Heart right ventricle (tissue), 16 donors: Measurements from ENCODE around the gene NXPH4. TPM values are rescaled to one million over a fixed set of nuclear protein-coding genes. Genes with fewer than 3 reads are reported as not detected.

Source experiments
- ATAC-seq, 8 donors: fragments of 200-7000 bp; cut with Tn5 transposase; one replicate each; pipeline ENCODE4 v1.9.1; 2020; ENCODE audit warnings: mild to moderate bottlenecking in 8 of 8, moderate library complexity in 8 of 8, moderate number of reproducible peaks in 1 of 8
- DNase-seq, 2 donors: peaks; one replicate each; pipeline ENCODE4 v3.0.0-alpha.2; 2020
- H3K27ac ChIP-seq, 10 donors: fragments of 200-600 bp; sonication (generic) in 2 of 10; one replicate each; pipeline versions ENCODE4 v1.5.0 to v1.8.0; 2020 to 2022; ENCODE audit warnings: mild to moderate bottlenecking in 3 of 10
- H3K27me3 ChIP-seq, 7 donors: fragments of 200-600 bp; one replicate each; pipeline ENCODE4 v1.8.0; 2021 to 2022; ENCODE audit warnings: mild to moderate bottlenecking in 2 of 7
- H3K36me3 ChIP-seq, 9 donors: fragments of 200-600 bp; sonication (generic) in 1 of 9; one replicate each; pipeline versions ENCODE4 v1.5.0 to v1.8.0; 2020 to 2022; ENCODE audit warnings: mild to moderate bottlenecking in 2 of 9
- H3K4me1 ChIP-seq, 9 donors: fragments of 200-600 bp; sonication (generic) in 1 of 9; one replicate each; pipeline versions ENCODE4 v1.5.0 to v1.8.0; 2020 to 2022; ENCODE audit warnings: mild to moderate bottlenecking in 4 of 9
- H3K4me3 ChIP-seq, 10 donors: fragments of 200-600 bp; sonication (generic) in 2 of 10; one replicate each; pipeline versions ENCODE4 v1.5.0 to v1.8.0; 2020 to 2022; ENCODE audit warnings: mild to moderate bottlenecking in 7 of 10, moderate library complexity in 2 of 10
- H3K9me3 ChIP-seq, 11 donors: fragments of 200-600 bp in 10 of 11; sonication (generic) in 2 of 11; one replicate each; pipeline versions ENCODE4 v1.5.0 to v1.8.0; 2013 to 2022; ENCODE audit warnings: mild to moderate bottlenecking in 2 of 11, control low read depth in 1 of 11, moderate library complexity in 1 of 11
- CTCF ChIP-seq, 9 donors: fragments of 200-600 bp; sonication (generic) in 2 of 9; IDR thresholded peaks; one replicate each; pipeline versions ENCODE4 v1.5.0 to v1.8.0; 2021 to 2022; ENCODE audit warnings: antibody characterized with exemption in 9 of 9, mild to moderate bottlenecking in 5 of 9, moderate library complexity in 1 of 9
- WGBS, 2 donors: extraction: QIAGEN DNeasy Blood & Tissue Kit; methylation state at CpG; one replicate each; pipeline ENCODE4 v1.1.7; 2013; ENCODE audit warnings: inconsistent platforms in 1 of 2; 5-methylcytosine and 5-hydroxymethylcytosine counted together
- intact Hi-C, 10 donors: fragments of 100-400 bp; cut with DNase I; formaldehyde crosslinking; loops; one replicate each; pipeline versions ENCODE4 v1.11.1 to v1.14.2; 2022
- polyA plus RNA-seq, 2 donors: library from polyadenylated mRNA; stranded (reverse); fragments of 200-250 nt; gene quantifications; one replicate each; pipeline ENCODE4 v1.2.3, GENCODE V29; 2013
- total RNA-seq, 10 donors: library from RNA; stranded (reverse); fragmentation: NEBNext Ultra II Directional in 3 of 10; extraction: Animal tissue kit (Norgen Biotek cat#: 25700) in 3 of 10; gene quantifications; one replicate each; pipeline versions ENCODE4 v1.2.1 to v1.2.4, GENCODE V29; 2021 to 2023
- donor health status: Arrhythmogenic right ventricular cardiomyopathy.
- donor health status: ischemic (EF 13 %, LVEDD 7.1; RV severe dilation, severe dysfunction).
- donor health status: healthy with polysubstance abuse.
- donor health status: DM: no; HTN: yes; CAD: no.
- donor health status: DM: no; HTN: no; CAD: no.
- donor health status: ischemic (EF 25% LVEDD 6.9; RV normal size, moderate dysfunction).
- donor health status: ischemic (EF 25% LVEDD 5.7; RV mildly dilated, moderate dysfunction).
- donor health status: healthy.
- donor health status: DM: yes; HTN: yes; CAD: no.
- donor health status: Ischemic cardiomyopathy.
- donor health status: ischemic (EF 35%, LVEDD 5.7; RV mildly dilated, moderate dysfunction).
- donor health status: nonischemic (EF 11% LVEDD 7.7; RV severe dilation, severe dysfunction).
- donor health status: DM: yes; HTN: yes; CAD: no.
- donor health status: PGD.
- donor health status: ischemic (EF 29% LVEDD 5.4; RV normal size, mild dysfunction).
- donor health status: nonischemic (EF 23%, LVEDD 6.1; RV moderate dilation, normal function).

NXPH4 gene
- total and polyA plus RNA-seq, 12 donors, result 0.18 to 6.2 (median 1.8) TPM

GRCh38 chr12:57180321-57180989, 36.1 kb upstream of the NXPH4 start:
- no peaks in the 10 kb centered on the region for H3K27me3 ChIP-seq
- WGBS, 2 donors, result 91 to 93% methylated on average over 20 of the region's 20 CpGs
- peaks cover 0 to 7% (median 3%) of the 10 kb centered on the region in 9 donors for H3K4me1 ChIP-seq
- no peaks in the 10 kb centered on the region for H3K9me3 ChIP-seq
- H3K36me3 ChIP-seq, result peaks cover 2 to 100% (median 42%) of the 10 kb centered on the region in 9 donors
- ATAC-seq (no peak), DNase-seq (no peak)
- no peak for TF ChIP-seq CTCF (IDR thresholded peaks at IDR 0.05)
- intact Hi-C loops, result loop anchor here in 6 of 10 donors (5.0 to 10.0 kb wide), 3 partner anchors 108 to 116 kb away; no protein-coding TSS in a partner anchor
- no peak overlapping the region for H3K4me3 ChIP-seq
- H3K27ac ChIP-seq, result no peak overlapping the region

- TF ChIP-seq CTCF (IDR thresholded peaks at IDR 0.05), result no peak
- Histone ChIP-seq H3K9me3 (no peaks in the 10 kb centered on the region), H3K36me3 (peaks cover 5 to 100% (median 48%) of the 10 kb centered on the region in 9 donors), H3K4me1 (peaks cover 0 to 4% (median 0%) of the 10 kb centered on the region in 9 donors), H3K27me3 (no peaks in the 10 kb centered on the region), H3K4me3 (no peak overlapping the region), H3K27ac (no peak overlapping the region)
- intact Hi-C loops, result loop anchor here in 6 of 10 donors (5.0 to 10.0 kb wide), 3 partner anchors 109 to 116 kb away; no protein-coding TSS in a partner anchor
- WGBS, 2 donors, result 69 to 76% methylated on average over 9 of the region's 9 CpGs
- no peak for DNase-seq
- ATAC-seq, result no peak
These were observed 35.5 kb upstream of the NXPH4 start for GRCh38 chr12:57181072-57181471.

GRCh38 chr12:57181561-57182155, 34.9 kb upstream of the NXPH4 start:
- intact Hi-C loops, result loop anchor here in 9 of 10 donors (2.0 to 10.0 kb wide), 5 partner anchors 57 to 117 kb away; no protein-coding TSS in a partner anchor
- H3K4me1 ChIP-seq, result peaks cover 0 to 4% (median 0%) of the 10 kb centered on the region in 9 donors
- ATAC-seq (no peak), DNase-seq (no peak)
- no peaks in the 10 kb centered on the region for H3K27me3 ChIP-seq
- H3K4me3 ChIP-seq, result no peak overlapping the region
- H3K9me3 ChIP-seq, result no peaks in the 10 kb centered on the region
- H3K27ac ChIP-seq, result no peak overlapping the region
- peaks cover 6 to 100% (median 53%) of the 10 kb centered on the region in 9 donors for H3K36me3 ChIP-seq
- no peak for TF ChIP-seq CTCF (IDR thresholded peaks at IDR 0.05)
- WGBS, 2 donors, result 82 to 88% methylated on average over 5 of the region's 5 CpGs

GRCh38 chr12:57182918-57183575, 33.5 kb upstream of the NXPH4 start:
- WGBS, 2 donors, result 62 to 67% methylated on average over 13 of the region's 13 CpGs
- H3K4me1 ChIP-seq, result peaks cover 0 to 4% (median 0%) of the 10 kb centered on the region in 9 donors
- no peaks in the 10 kb centered on the region for H3K27me3 ChIP-seq
- intact Hi-C loops, result loop anchor here (1.0 to 10.0 kb wide), 6 partner anchors 58 to 118 kb away; no protein-coding TSS in a partner anchor
- peak; percentile 61 to 94 (median 87) for TF ChIP-seq CTCF (IDR thresholded peaks at IDR 0.05)
- H3K4me3 ChIP-seq, result no peak overlapping the region
- DNase-seq (peak; percentile 64 to 75), ATAC-seq (peak; percentile 61 to 84 (median 78))
- peaks cover 0 to 100% (median 52%) of the 10 kb centered on the region in 9 donors for H3K36me3 ChIP-seq
- H3K27ac ChIP-seq, result no peak overlapping the region
- H3K9me3 ChIP-seq, result no peaks in the 10 kb centered on the region
